HFF-Myc (cell line): ENCODE results near the gene NR2F1-AS1.

ENCODE experiments used
- DNase-seq: peaks from one replicate; pipeline ENCODE4 v3.0.0-alpha.2; 2011; ENCODE audit warnings: low read depth; ENCODE audit errors: extremely low read depth
- H3K4me3 ChIP-seq: replicated peaks from 2 replicates; pipeline ENCODE4 v1.5.1; 2011; ENCODE audit warnings: low read depth, mild to moderate bottlenecking, control low read depth, low read length
- TF ChIP-seq, protein P1 (sequence below): IDR thresholded peaks from 2 replicates; pipeline ENCODE4 v1.5.1; 2012; ENCODE audit warnings: mild to moderate bottlenecking, low read depth, low read length, control low read depth; ENCODE audit errors: missing control alignments

NR2F1-AS1 gene

GRCh38 chr5:93598091-93599000, 17.3 kb upstream of the NR2F1-AS1 start:
- TF ChIP-seq, protein P1, sequence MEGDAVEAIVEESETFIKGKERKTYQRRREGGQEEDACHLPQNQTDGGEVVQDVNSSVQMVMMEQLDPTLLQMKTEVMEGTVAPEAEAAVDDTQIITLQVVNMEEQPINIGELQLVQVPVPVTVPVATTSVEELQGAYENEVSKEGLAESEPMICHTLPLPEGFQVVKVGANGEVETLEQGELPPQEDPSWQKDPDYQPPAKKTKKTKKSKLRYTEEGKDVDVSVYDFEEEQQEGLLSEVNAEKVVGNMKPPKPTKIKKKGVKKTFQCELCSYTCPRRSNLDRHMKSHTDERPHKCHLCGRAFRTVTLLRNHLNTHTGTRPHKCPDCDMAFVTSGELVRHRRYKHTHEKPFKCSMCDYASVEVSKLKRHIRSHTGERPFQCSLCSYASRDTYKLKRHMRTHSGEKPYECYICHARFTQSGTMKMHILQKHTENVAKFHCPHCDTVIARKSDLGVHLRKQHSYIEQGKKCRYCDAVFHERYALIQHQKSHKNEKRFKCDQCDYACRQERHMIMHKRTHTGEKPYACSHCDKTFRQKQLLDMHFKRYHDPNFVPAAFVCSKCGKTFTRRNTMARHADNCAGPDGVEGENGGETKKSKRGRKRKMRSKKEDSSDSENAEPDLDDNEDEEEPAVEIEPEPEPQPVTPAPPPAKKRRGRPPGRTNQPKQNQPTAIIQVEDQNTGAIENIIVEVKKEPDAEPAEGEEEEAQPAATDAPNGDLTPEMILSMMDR = no peak
- no peak for DNase-seq
- H3K4me3 ChIP-seq = no peak overlapping the region

GRCh38 chr5:93596676-93597490, 15.9 kb upstream of the NR2F1-AS1 start:
- no peak overlapping the region for H3K4me3 ChIP-seq
- no peak for DNase-seq

GRCh38 chr5:93596310-93596675, 15.3 kb upstream of the NR2F1-AS1 start:
- TF ChIP-seq, protein P1 = no peak
- H3K4me3 ChIP-seq = no peak overlapping the region
- no peak for DNase-seq

More at GRCh38 chr5:93596676-93597490, 15.9 kb upstream of the NR2F1-AS1 start:
- TF ChIP-seq, protein P1 = no peak

GRCh38 chr5:93595420-93596147, 14.6 kb upstream of the NR2F1-AS1 start:
- H3K4me3 ChIP-seq = no peak overlapping the region
- DNase-seq = no peak
- TF ChIP-seq, protein P1 = no peak

- TF ChIP-seq, protein P1 = no peak
- no peak for DNase-seq
- H3K4me3 ChIP-seq = no peak overlapping the region
Observed at GRCh38 chr5:93594591-93595419, 13.8 kb upstream of the NR2F1-AS1 start.
